Urinary bladder (tissue), 4 donors: Measurements from ENCODE around the gene TNS2. TPM values are rescaled to one million over a fixed set of nuclear protein-coding genes. Genes with fewer than 3 reads are reported as not detected.
"Not testable (repeated sequence)": the region's sequence is repeated elsewhere in the genome, so short reads cannot be mapped to it uniquely, and the experiment has no call there.

Experiments used
- DNase-seq: peaks from one replicate; pipeline ENCODE4 v3.0.0-alpha.2; 2015; ENCODE audit errors: extremely low spot score
- H3K27ac ChIP-seq: one replicate; pipeline ENCODE4 v1.5.1; 2013; ENCODE audit warnings: low read depth, mild to moderate bottlenecking, moderate library complexity
- H3K36me3 ChIP-seq: one replicate; pipeline ENCODE4 v1.6.1; 2013; ENCODE audit warnings: mild to moderate bottlenecking, moderate library complexity; ENCODE audit not compliant: insufficient read depth
- H3K4me1 ChIP-seq: one replicate; pipeline ENCODE4 v1.6.1; 2013; ENCODE audit warnings: mild to moderate bottlenecking, moderate library complexity; ENCODE audit not compliant: insufficient read depth
- H3K4me3 ChIP-seq: one replicate; pipeline ENCODE4 v1.5.1; 2013; ENCODE audit warnings: low read depth, low read length
- WGBS: extraction: QIAGEN DNeasy Blood & Tissue Kit; methylation state at CpG from one replicate; pipeline ENCODE4 v1.1.7; 2013; 5-methylcytosine and 5-hydroxymethylcytosine counted together
- polyA plus RNA-seq: library from polyadenylated mRNA; stranded (reverse); fragments of 200-250 nt; gene quantifications from one replicate; pipeline ENCODE4 v1.2.3, GENCODE V29; 2013
- small RNA-seq: library from RNA; depleted of rRNA; stranded (forward); fragments of <200 nt; gene quantifications from one replicate; pipeline ENCODE3, GENCODE V24; 2014
- total RNA-seq: library from RNA; depleted of rRNA; stranded (reverse); fragments of >200 nt; gene quantifications from one replicate; pipeline ENCODE4 v1.2.3, GENCODE V29; 2014
- donor health status: healthy with polysubstance abuse.
- donor health status: healthy.

Gene TNS2
- total and polyA plus RNA-seq, 2 donors, result 57.9 to 178 TPM

DNA sequence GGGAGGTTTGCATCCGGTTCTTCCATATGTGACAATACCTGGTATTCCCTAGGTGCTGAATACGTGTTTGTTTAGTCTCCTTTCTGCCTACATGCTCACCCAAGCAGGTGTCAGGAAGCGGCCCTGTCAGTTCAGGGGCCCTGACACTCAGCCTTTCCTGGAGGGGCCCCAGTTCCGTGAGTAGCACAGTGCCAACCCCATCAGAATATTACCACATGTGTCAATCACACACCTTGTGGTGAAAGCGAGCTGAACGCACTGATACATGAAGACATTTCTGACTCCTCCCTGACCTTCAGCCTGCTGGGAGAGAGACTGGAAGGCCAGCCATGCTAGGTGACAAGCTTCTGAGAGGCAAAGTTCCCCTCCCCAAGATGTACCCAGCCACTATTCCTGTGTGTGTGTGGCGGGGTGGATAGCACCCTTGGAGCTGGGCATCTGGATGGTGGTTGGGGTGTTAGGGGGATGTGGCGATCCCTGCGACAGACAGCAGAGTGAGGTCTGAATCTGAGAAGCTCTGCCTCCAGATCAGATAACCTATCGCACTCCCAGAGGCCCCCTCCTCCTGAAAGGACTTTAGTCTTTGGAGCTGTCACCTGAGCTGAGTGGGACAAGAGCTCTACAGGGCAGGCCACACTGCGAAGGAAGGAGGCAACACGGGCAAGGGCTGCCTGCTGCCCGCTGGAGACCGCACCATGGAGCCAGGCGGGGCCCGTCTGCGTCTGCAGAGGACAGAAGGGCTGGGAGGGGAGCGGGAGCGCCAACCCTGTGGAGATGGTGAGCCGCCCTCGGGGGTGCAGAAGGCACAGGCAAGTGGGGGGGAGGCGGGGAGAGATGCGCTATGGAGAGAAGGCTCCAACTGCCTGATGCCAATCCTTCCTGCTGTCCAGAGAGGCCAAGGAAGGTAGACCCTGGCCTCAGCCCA lies 53.3 kb downstream of the TNS2 start, which contains the start of gene SOAT2:
TSS of gene SOAT2 (plus strand) at position 604 of the 925 bp plus-strand sequence. CDS start at position 696, 92 bp downstream.
- no peaks in the 10 kb centered on the region for H3K36me3 ChIP-seq
- no peak within 1 kb of the TSS for H3K27ac ChIP-seq
- no peak for DNase-seq
- H3K4me3 ChIP-seq, result no peak within 1 kb of the TSS
- H3K4me1 ChIP-seq, result no peaks in the 10 kb centered on the region
- 82% methylated on average over 23 of the region's 23 CpGs for WGBS

DNA sequence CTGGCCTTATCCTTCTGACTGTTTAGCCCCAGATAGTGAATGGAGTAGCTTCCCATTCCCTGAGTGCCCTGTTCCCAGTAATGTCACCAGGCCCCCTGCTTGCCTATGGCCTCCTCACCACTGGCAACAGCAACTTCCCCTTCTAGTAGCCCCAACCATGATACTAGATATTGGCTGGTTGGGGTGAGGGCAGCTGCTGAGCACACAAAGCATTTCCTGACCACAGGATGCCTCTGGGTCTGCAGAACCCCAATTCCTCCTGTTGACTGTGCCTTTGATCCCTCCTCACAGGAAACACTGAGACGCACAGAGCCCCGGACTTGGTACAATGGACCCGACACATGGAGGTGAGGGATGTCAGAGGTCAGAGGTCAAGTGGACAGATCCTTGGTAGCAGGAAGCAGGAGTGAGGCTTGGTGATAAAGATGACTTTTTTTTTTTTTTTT lies 54.0 kb downstream of the TNS2 start:
- DNase-seq, result no peak
- Histone ChIP-seq H3K36me3 (no peaks in the 10 kb centered on the region), H3K4me3 (no peak overlapping the region), H3K4me1 (no peaks in the 10 kb centered on the region), H3K27ac (no peak overlapping the region)
- 59% methylated on average over 3 of the region's 3 CpGs for WGBS

DNA sequence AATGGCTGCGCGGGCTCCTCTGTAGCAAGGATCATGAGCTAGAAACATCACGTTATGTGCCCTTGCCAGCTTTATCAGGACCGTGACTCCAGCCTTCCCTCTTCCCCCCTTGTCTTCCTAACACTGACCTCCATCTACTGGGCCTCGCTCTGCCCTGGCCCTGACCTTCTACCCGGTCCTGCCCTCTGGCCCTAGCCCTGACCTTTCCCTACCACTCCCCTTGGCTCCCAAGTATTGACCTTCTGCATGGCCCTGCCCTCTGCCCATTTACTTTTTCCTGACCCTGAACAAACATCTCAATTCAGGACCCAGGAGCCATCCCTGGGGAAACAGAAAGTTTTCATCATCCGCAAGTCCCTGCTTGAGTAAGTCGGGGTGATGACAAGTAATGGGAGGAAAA lies 55.4 kb downstream of the TNS2 start:
- H3K4me1 ChIP-seq, result no peaks in the 10 kb centered on the region
- WGBS, result 94% methylated on average over 8 of the region's 8 CpGs
- DNase-seq, result no peak
- no peak overlapping the region for H3K4me3 ChIP-seq
- H3K36me3 ChIP-seq, result no peaks in the 10 kb centered on the region
- no peak overlapping the region for H3K27ac ChIP-seq

DNA sequence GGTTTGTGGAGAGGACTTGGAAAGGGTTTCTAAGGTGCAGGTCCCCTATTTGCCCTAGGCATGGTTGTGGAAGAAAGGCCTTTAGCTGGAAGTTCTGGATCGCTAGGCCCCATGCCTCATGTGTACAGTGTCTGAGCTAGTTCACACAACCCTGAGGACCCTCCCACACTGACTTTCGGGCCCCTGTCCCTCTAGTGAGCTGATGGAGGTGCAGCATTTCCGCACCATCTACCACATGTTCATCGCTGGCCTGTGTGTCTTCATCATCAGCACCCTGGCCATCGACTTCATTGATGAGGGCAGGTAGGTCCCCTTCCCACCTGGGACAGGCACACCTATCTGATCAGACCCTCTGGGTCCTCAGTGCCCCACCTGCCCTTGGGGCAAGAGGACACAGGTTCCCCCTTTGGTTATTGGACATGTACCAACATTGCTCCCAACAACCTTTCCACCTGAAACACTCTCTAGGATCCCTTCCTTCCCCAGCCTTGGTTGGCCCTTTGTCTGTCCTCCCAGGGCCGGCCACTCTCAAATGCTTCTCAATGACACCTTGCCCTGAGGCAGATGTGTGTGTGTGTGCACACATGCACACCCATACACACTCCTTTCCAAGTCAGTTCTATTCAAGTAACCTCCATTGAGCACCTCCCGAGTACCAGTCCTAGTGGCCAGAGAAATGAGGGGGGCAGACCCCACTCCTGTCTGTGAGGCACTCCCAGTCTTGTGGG lies 56.0 kb downstream of the TNS2 start:
- Histone ChIP-seq H3K27ac (no peak overlapping the region), H3K4me3 (no peak overlapping the region), H3K4me1 (no peaks in the 10 kb centered on the region), H3K36me3 (no peaks in the 10 kb centered on the region)
- DNase-seq, result no peak
- WGBS, result 90% methylated on average over 7 of the region's 7 CpGs

DNA sequence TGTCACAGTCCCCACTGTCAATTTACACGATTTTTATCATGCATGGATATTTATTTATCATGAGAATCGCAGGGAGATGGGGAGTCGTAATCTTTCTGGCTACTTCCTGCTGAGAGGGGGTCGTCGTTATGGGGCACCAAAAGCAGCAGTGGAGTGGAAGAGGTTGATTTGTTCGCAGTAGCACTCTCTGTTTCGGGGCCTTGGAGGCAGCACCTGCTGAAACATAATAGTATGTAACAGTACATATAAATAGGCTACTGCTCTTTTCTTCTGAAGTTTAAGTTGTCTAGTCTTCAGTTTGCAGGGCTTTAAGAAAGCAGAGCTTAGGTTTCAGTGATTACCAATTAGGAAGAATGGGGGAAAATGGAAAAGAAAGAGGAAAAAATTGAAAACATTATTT lies 57.3 kb downstream of the TNS2 start:
- no peaks in the 10 kb centered on the region for H3K36me3 ChIP-seq
- no peaks in the 10 kb centered on the region for H3K4me1 ChIP-seq
- no peak overlapping the region for H3K4me3 ChIP-seq
- H3K27ac ChIP-seq, result no peak overlapping the region
- WGBS, result 42% methylated on average over 7 of the region's 7 CpGs
- no peak for DNase-seq

DNA sequence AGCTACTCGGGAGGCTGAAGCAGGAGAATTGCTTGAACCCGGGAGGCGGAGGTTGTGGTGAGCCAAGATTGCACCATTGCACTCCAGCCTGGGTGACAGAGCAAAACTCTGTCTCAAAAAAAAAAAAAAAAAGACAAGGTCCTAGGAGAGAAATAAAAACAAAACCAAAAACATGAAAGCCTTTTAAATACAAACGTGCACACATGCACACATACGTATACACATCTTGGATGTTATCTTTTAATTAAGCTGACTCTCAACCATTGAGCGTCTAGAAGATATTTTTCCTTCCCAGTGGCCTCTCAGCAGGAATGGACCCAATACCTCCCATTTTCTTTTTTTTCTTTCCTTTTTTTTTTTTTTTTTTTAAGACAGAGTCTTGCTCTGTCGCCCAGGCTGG lies 62.6 kb downstream of the TNS2 start:
- WGBS, result 91% methylated on average over 7 of the region's 7 CpGs
- DNase-seq, H3K4me3 ChIP-seq, H3K4me1 ChIP-seq, H3K36me3 ChIP-seq, H3K27ac ChIP-seq: not testable (repeated sequence)

DNA sequence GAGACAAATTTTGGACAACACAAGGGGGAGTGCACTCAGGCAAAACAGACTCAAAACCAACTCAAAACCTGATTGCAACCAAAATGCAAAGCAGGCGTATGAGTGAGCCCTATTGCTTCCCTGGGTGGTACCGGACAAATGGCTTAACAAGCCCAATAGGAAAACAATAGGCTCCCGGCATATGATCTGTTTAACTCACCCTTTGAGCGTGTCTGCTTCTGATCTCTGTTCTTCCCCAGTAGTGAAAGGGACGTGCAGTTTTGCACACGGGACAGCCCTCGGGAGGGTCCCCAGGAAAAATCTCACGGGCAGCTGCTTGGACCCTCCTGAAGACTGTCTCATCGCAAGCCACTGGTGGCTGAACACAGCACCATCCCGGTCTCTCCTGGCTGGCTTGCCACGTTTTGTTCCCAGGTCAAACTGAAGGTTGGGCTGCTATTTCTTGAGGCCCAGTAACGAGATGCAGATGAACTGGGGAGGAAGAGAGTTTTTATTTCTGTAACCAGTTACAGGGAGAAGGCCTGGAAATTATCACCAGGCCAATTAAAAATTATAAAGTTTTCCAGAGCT lies 63.4 kb downstream of the TNS2 start:
- no peak for DNase-seq
- no peak overlapping the region for H3K27ac ChIP-seq
- no peak overlapping the region for H3K4me3 ChIP-seq
- 74% methylated on average over 12 of the region's 12 CpGs for WGBS
- H3K36me3 ChIP-seq, result no peaks in the 10 kb centered on the region
- H3K4me1 ChIP-seq, result no peaks in the 10 kb centered on the region

DNA sequence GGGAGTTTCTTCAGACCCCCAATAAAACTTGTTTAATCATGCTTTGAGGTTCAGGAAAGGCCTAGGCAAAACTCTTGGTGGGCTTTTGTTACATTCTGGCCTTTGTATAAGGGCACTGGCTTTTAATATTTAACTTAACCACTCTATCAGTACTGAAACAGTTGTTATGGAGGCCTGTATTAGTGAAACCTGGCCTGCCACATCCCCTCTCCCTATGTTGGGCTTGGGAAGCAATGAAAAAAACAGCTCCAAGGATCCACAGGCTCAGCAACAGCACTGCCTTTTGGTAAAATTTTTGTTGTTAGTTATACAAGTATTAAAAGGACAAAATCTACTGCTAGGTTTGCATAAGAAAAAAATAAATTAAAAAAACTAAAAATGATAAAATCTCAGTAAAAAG lies 64.1 kb downstream of the TNS2 start:
- Histone ChIP-seq H3K27ac (no peak overlapping the region), H3K36me3 (no peaks in the 10 kb centered on the region), H3K4me1 (no peaks in the 10 kb centered on the region), H3K4me3 (no peak overlapping the region)
- DNase-seq, result no peak

Small RNAs within 50 kb of the gene (small RNA-seq; reads per million reads assigned to genes)
- not detected for gene MIR6757

Other genes starting within 250 kb of the TNS2 start
- 6.3 TPM for gene KRT4, start 235.9 kb upstream of the TNS2 start, total RNA-seq
- not detected for gene KRT4, start 235.9 kb upstream of the TNS2 start, polyA plus RNA-seq
- not detected for gene KRT79, start 215.8 kb upstream of the TNS2 start, total RNA-seq
- gene KRT79, start 215.8 kb upstream of the TNS2 start, polyA plus RNA-seq, result not detected
- not detected for gene KRT78, start 201.1 kb upstream of the TNS2 start, total RNA-seq
- not detected for gene KRT78, start 201.1 kb upstream of the TNS2 start, polyA plus RNA-seq
- 96.2 TPM for gene KRT8, start 145.0 kb upstream of the TNS2 start, total RNA-seq
- 202 TPM for gene KRT8, start 145.0 kb upstream of the TNS2 start, polyA plus RNA-seq
- gene KRT18, start 100.9 kb upstream of the TNS2 start, total RNA-seq, result 81.8 TPM
- 70.9 TPM for gene KRT18, start 100.9 kb upstream of the TNS2 start, polyA plus RNA-seq
- gene EIF4B, start 43.6 kb upstream of the TNS2 start, total RNA-seq, result 743 TPM
- 246 TPM for gene EIF4B, start 43.6 kb upstream of the TNS2 start, polyA plus RNA-seq
- 9.0 TPM for gene SPRYD3, start 29.3 kb downstream of the TNS2 start, total RNA-seq
- gene SPRYD3, start 29.3 kb downstream of the TNS2 start, polyA plus RNA-seq, result 66.3 TPM
- gene IGFBP6, start 47.6 kb downstream of the TNS2 start, total RNA-seq, result 39.8 TPM
- 461 TPM for gene IGFBP6, start 47.6 kb downstream of the TNS2 start, polyA plus RNA-seq
- gene SOAT2, start 53.4 kb downstream of the TNS2 start, total RNA-seq, result not detected
- 0.30 TPM for gene SOAT2, start 53.4 kb downstream of the TNS2 start, polyA plus RNA-seq
- 22.9 TPM for gene ZNF740, start 130.7 kb downstream of the TNS2 start, total RNA-seq
- 13.5 TPM for gene ZNF740, start 130.7 kb downstream of the TNS2 start, polyA plus RNA-seq
- 36.9 TPM for gene CSAD, start 130.9 kb downstream of the TNS2 start, total RNA-seq
- 19.1 TPM for gene CSAD, start 130.9 kb downstream of the TNS2 start, polyA plus RNA-seq
- 1.6 TPM for gene ITGB7, start 157.2 kb downstream of the TNS2 start, total RNA-seq
- gene ITGB7, start 157.2 kb downstream of the TNS2 start, polyA plus RNA-seq, result 1.7 TPM
- gene RARG, start 182.1 kb downstream of the TNS2 start, total RNA-seq, result 37.8 TPM
- gene RARG, start 182.1 kb downstream of the TNS2 start, polyA plus RNA-seq, result 30.5 TPM
- 4.5 TPM for gene ESPL1, start 218.2 kb downstream of the TNS2 start, total RNA-seq
- gene ESPL1, start 218.2 kb downstream of the TNS2 start, polyA plus RNA-seq, result 0.33 TPM
- 432 TPM for gene PFDN5, start 245.5 kb downstream of the TNS2 start, total RNA-seq
- gene PFDN5, start 245.5 kb downstream of the TNS2 start, polyA plus RNA-seq, result 812 TPM
- 17.9 TPM for gene MYG1, start 249.6 kb downstream of the TNS2 start, total RNA-seq
- 66.3 TPM for gene MYG1, start 249.6 kb downstream of the TNS2 start, polyA plus RNA-seq